NCI-H2171 (cell line): Measurements from ENCODE around the gene OR6K6.

ENCODE experiments used
- DNase-seq: peaks from one replicate; lab custom pipeline; 2025; lab: John Stamatoyannopoulos, UW

The OR6K6 gene

GRCh38 chr1:158754420-158754819, at the start of gene OR6K6:
OR6K6 (plus strand) TSS chr1:158754720; CDS start chr1:158754888, 168 bp downstream.
- no peak for DNase-seq

- no peak for DNase-seq
These were observed 48.4 kb upstream of the OR6K6 start for GRCh38 chr1:158706096-158706495.

- DNase-seq, result no peak
These were observed 43.4 kb upstream of the OR6K6 start for GRCh38 chr1:158711098-158711497.

GRCh38 chr1:158714754-158715153, 39.8 kb upstream of the OR6K6 start:
- no peak for DNase-seq

- DNase-seq, result no peak
These were observed 38.2 kb upstream of the OR6K6 start for GRCh38 chr1:158716335-158716734.

GRCh38 chr1:158717344-158717743, 37.2 kb upstream of the OR6K6 start:
- no peak for DNase-seq

- DNase-seq, result no peak
These were observed 34.9 kb upstream of the OR6K6 start for GRCh38 chr1:158719664-158720063.

GRCh38 chr1:158720620-158721019, 33.9 kb upstream of the OR6K6 start, which contains the start of gene OR6K3:
OR6K3 (minus strand) TSS chr1:158720720; CDS start chr1:158718115, 2,605 bp downstream.
- DNase-seq, result no peak

- no peak for DNase-seq
These were observed 30.1 kb upstream of the OR6K6 start for GRCh38 chr1:158724442-158724841.

GRCh38 chr1:158728510-158729225, 25.9 kb upstream of the OR6K6 start:
- DNase-seq, result no peak

GRCh38 chr1:158730453-158730852, 24.1 kb upstream of the OR6K6 start:
- no peak for DNase-seq

GRCh38 chr1:158731707-158732106, 22.8 kb upstream of the OR6K6 start:
- DNase-seq, result no peak

GRCh38 chr1:158732524-158732923, 22.0 kb upstream of the OR6K6 start:
- no peak for DNase-seq

- no peak for DNase-seq
These were observed 18.7 kb upstream of the OR6K6 start for GRCh38 chr1:158735848-158736247.

GRCh38 chr1:158752155-158752712, 2.3 kb upstream of the OR6K6 start:
- no peak for DNase-seq

- DNase-seq, result no peak
These were observed 17.7 kb downstream of the OR6K6 start, which contains the start of gene OR6N1 for GRCh38 chr1:158771950-158772866. OR6N1 (minus strand) TSS chr1:158772195; CDS start chr1:158766682, 5,513 bp downstream.

GRCh38 chr1:158781104-158781503, 26.6 kb downstream of the OR6K6 start, which contains the start of gene OR6N2:
OR6N2 (minus strand) TSS chr1:158781204; CDS start chr1:158777635, 3,569 bp downstream.
- DNase-seq, result no peak

- no peak for DNase-seq
These were observed 39.1 kb downstream of the OR6K6 start for GRCh38 chr1:158793604-158794003.

- DNase-seq, result no peak
These were observed 39.7 kb downstream of the OR6K6 start for GRCh38 chr1:158794247-158794646.

- DNase-seq, result no peak
These were observed 44.0 kb downstream of the OR6K6 start for GRCh38 chr1:158798531-158798930.

- no peak for DNase-seq
These were observed 45.2 kb downstream of the OR6K6 start for GRCh38 chr1:158799689-158800088.

- DNase-seq, result no peak
These were observed 46.0 kb downstream of the OR6K6 start for GRCh38 chr1:158800526-158800925.
